ENCODE data around the gene POMT2. TPM values are rescaled to one million over a fixed set of nuclear protein-coding genes. Genes with fewer than 3 reads are reported as not detected.

The POMT2 gene
- total and polyA plus RNA-seq, 2 experiments from 2014 or later, result 21.1 to 39.3 TPM

GRCh38 chr14:77242752-77243151, 77.9 kb downstream of the POMT2 start:
- Histone ChIP-seq H3K4me3 (no peak overlapping the region), H3K79me2 (no peaks in the 10 kb centered on the region), H3K27me3 (no peaks in the 10 kb centered on the region), H3K4me1 (ENCODE audit: insufficient read depth) (no peaks in the 10 kb centered on the region), H3K4me2 (no peak overlapping the region), H3K27ac (no peak overlapping the region), H3K9me2 (replicated peaks; ENCODE audit: insufficient read depth) (no peaks in the 10 kb centered on the region), H2AFZ (no peak overlapping the region), H4K20me1 (ENCODE audit: insufficient read depth, poor library complexity, severe bottlenecking) (no peaks in the 10 kb centered on the region), H3K9me3 (ENCODE audit: low read depth) (no peaks in the 10 kb centered on the region), H3K36me3 (replicated peaks; ENCODE audit: insufficient read depth, low read depth) (no peaks in the 10 kb centered on the region)
- WGBS (ENCODE audit: low lambda C conversion rate, missing lambda C conversion rate), result 88% methylated on average over 12 of the region's 12 CpGs
- no peak for DNase-seq (ENCODE audit: low spot score)
- TF ChIP-seq CTCF (IDR thresholded peaks at IDR 0.05; ENCODE audit: poor library complexity) (no peak), EZH2phosphoT487 (IDR thresholded peaks at IDR 0.05; ENCODE audit: low read depth, severe bottlenecking, unreplicated experiment) (no peak), EZH2 (IDR thresholded peaks at IDR 0.05; ENCODE audit: borderline replicate concordance) (no peak)

- no peak for TF ChIP-seq EZH2 (IDR thresholded peaks at IDR 0.05; ENCODE audit: borderline replicate concordance)
- no peak for TF ChIP-seq CTCF (IDR thresholded peaks at IDR 0.05; ENCODE audit: poor library complexity)
- no peak for TF ChIP-seq EZH2phosphoT487 (IDR thresholded peaks at IDR 0.05; ENCODE audit: low read depth, severe bottlenecking, unreplicated experiment)
- no peaks in the 10 kb centered on the region for H3K4me1 ChIP-seq (ENCODE audit: insufficient read depth)
- no peak overlapping the region for H3K4me3 ChIP-seq
- H3K9me3 ChIP-seq (ENCODE audit: low read depth), result no peaks in the 10 kb centered on the region
- 81% methylated on average over 2 of the region's 2 CpGs for WGBS (ENCODE audit: low lambda C conversion rate, missing lambda C conversion rate)
- H3K4me2 ChIP-seq, result no peak overlapping the region
- no peak overlapping the region for H2AFZ ChIP-seq
- no peaks in the 10 kb centered on the region for H4K20me1 ChIP-seq (ENCODE audit: insufficient read depth, poor library complexity, severe bottlenecking)
- no peaks in the 10 kb centered on the region for H3K9me2 ChIP-seq (replicated peaks; ENCODE audit: insufficient read depth)
- no peak overlapping the region for H3K27ac ChIP-seq
- no peaks in the 10 kb centered on the region for H3K79me2 ChIP-seq
- DNase-seq (ENCODE audit: low spot score), result no peak
- no peaks in the 10 kb centered on the region for H3K27me3 ChIP-seq
- no peaks in the 10 kb centered on the region for H3K36me3 ChIP-seq (replicated peaks; ENCODE audit: insufficient read depth, low read depth)
These were observed 78.7 kb downstream of the POMT2 start for GRCh38 chr14:77241955-77242354.

GRCh38 chr14:77240336-77240915, 80.3 kb downstream of the POMT2 start:
- no peak overlapping the region for H3K4me2 ChIP-seq
- H3K9me2 ChIP-seq (replicated peaks; ENCODE audit: insufficient read depth), result no peaks in the 10 kb centered on the region
- no peaks in the 10 kb centered on the region for H3K9me3 ChIP-seq (ENCODE audit: low read depth)
- no peaks in the 10 kb centered on the region for H3K79me2 ChIP-seq
- no peaks in the 10 kb centered on the region for H3K36me3 ChIP-seq (replicated peaks; ENCODE audit: insufficient read depth, low read depth)
- 91% methylated on average over 15 of the region's 15 CpGs for WGBS (ENCODE audit: low lambda C conversion rate, missing lambda C conversion rate)
- no peak for DNase-seq (ENCODE audit: low spot score)
- H4K20me1 ChIP-seq (ENCODE audit: insufficient read depth, poor library complexity, severe bottlenecking), result no peaks in the 10 kb centered on the region
- no peak overlapping the region for H3K27ac ChIP-seq
- no peaks in the 10 kb centered on the region for H3K4me1 ChIP-seq (ENCODE audit: insufficient read depth)
- no peaks in the 10 kb centered on the region for H3K27me3 ChIP-seq
- H2AFZ ChIP-seq, result no peak overlapping the region
- no peak for TF ChIP-seq CTCF (IDR thresholded peaks at IDR 0.05; ENCODE audit: poor library complexity)
- no peak for TF ChIP-seq EZH2 (IDR thresholded peaks at IDR 0.05; ENCODE audit: borderline replicate concordance)
- TF ChIP-seq EZH2phosphoT487 (IDR thresholded peaks at IDR 0.05; ENCODE audit: low read depth, severe bottlenecking, unreplicated experiment), result no peak
- H3K4me3 ChIP-seq, result no peak overlapping the region
